A673 (cell line): ENCODE results near the gene NEDD8. TPM values are rescaled to one million over a fixed set of nuclear protein-coding genes. Genes with fewer than 3 reads are reported as not detected.

Experiments used
- BruUV-seq: library from RNA; stranded (reverse); fragments of 400-500 nt; replicated peaks from 2 replicates; lab custom pipeline; 2021; lab: Mats Ljungman, UMichigan
- CTCF ChIA-PET: fragments of 300-600 bp; sonication (Branson Sonifier 250); formaldehyde crosslinking; loops from one replicate; lab custom pipeline; 2022; ENCODE audit warnings: antibody characterized with exemption; lab: Charles Lee
- POLR2A ChIA-PET: fragments of 300-600 bp; sonication (Branson Sonifier 250); formaldehyde crosslinking; loops from one replicate; lab custom pipeline; 2022; ENCODE audit warnings: antibody characterized with exemption; ENCODE audit not compliant: low non-redundant PET; lab: Charles Lee
- DNase-seq: peaks from one replicate; pipeline ENCODE4 v3.0.0-alpha.2; 2015; ENCODE audit warnings: low spot score
- H3K27ac ChIP-seq: fragments of 200-600 bp; sonication (generic); 2 replicates; pipeline ENCODE4 v1.5.1; 2016; ENCODE audit warnings: mixed run types, low read depth, mild to moderate bottlenecking, mixed read lengths, antibody characterized with exemption, low read length; ENCODE audit not compliant: poor library complexity, severe bottlenecking
- H3K27me3 ChIP-seq: fragments of 200-600 bp; sonication (generic); replicated peaks from 2 replicates; pipeline ENCODE4 v1.6.1; 2017; ENCODE audit warnings: mixed run types, low read depth, mild to moderate bottlenecking, mixed read lengths, antibody characterized with exemption, low read length; ENCODE audit not compliant: insufficient read depth, poor library complexity
- H3K36me3 ChIP-seq: fragments of 200-600 bp; sonication (generic); 2 replicates; pipeline ENCODE4 v1.6.1; 2016; ENCODE audit warnings: mixed run types, mild to moderate bottlenecking, mixed read lengths, antibody characterized with exemption, low read length; ENCODE audit not compliant: insufficient read depth, poor library complexity, severe bottlenecking
- H3K4me1 ChIP-seq: fragments of 200-600 bp; sonication (generic); 2 replicates; pipeline ENCODE4 v1.6.1; 2017; ENCODE audit warnings: mixed run types, mild to moderate bottlenecking, mixed read lengths, antibody characterized with exemption, low read length; ENCODE audit not compliant: insufficient read depth, poor library complexity, severe bottlenecking
- H3K4me3 ChIP-seq: fragments of 200-600 bp; sonication (generic); 2 replicates; pipeline ENCODE4 v1.5.1; 2016; ENCODE audit warnings: low read depth, mixed run types, mild to moderate bottlenecking, mixed read lengths, low read length; ENCODE audit not compliant: poor library complexity, severe bottlenecking
- H3K9me3 ChIP-seq: fragments of 200-600 bp; sonication (generic); 2 replicates; pipeline ENCODE4 v1.6.1; 2016; ENCODE audit warnings: mixed run types, low read depth, mild to moderate bottlenecking, mixed read lengths, antibody characterized with exemption, low read length; ENCODE audit not compliant: poor library complexity, severe bottlenecking
- CTCF ChIP-seq: fragments of 300-800, 200-600 bp; sonication (generic); conservative IDR thresholded peaks from 2 replicates; pipeline ENCODE4 v1.5.1; 2017; ENCODE audit warnings: low read depth, mild to moderate bottlenecking, antibody characterized with exemption, low read length, moderate library complexity, mixed read lengths
- EZH2 ChIP-seq: fragments of 200-600 bp; sonication (generic); IDR thresholded peaks from 2 replicates; pipeline ENCODE4 v1.6.1; 2017; ENCODE audit warnings: borderline replicate concordance, low read depth, mild to moderate bottlenecking, mixed read lengths, antibody characterized with exemption, low read length; ENCODE audit not compliant: poor library complexity, severe bottlenecking
- intact Hi-C: fragments of 100-400 bp; cut with micrococcal nuclease; formaldehyde crosslinking; loops from one replicate; pipeline ENCODE4 v1.10.0; 2022; ENCODE audit not compliant: unreplicated experiment
- total RNA-seq: library from RNA; stranded (reverse); gene quantifications from 2 replicates; pipeline ENCODE4 v1.2.3, GENCODE V29; 2021

The NEDD8 gene
- total RNA-seq, 1 experiment from 2014 or later = 266 TPM

DNA sequence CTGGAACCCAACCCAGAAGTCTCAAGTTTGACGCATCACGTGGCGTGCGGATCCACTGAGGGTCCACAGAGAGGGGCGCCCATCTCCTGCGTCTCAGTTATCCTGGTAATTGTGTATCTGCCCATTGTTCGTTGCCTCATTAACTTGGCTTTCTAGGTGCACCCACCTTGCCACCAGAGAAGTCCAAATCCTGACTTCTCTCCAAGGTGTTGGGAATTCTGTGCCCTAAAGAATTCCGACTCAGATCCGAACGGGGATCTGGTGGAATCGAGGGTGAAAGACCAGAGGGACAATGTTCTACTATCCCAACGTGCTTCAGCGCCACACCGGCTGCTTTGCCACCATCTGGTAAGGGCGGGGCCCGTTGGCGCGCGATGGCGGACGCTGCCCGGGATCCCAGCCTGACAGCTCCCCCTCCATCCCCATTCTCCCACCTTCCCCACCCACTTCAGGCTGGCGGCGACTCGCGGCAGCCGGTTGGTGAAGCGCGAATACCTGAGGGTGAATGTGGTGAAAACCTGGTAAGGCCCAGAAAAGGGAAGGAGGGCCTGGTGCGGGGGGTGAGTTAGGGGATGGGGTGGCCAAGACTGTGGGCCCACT is 59.8 kb downstream of the NEDD8 start:
- TF ChIP-seq CTCF (no peak), EZH2 (no peak)
- Histone ChIP-seq H3K9me3 (no peaks in the 10 kb centered on the region), H3K27ac (no peak overlapping the region), H3K4me1 (no peaks in the 10 kb centered on the region), H3K27me3 (no peaks in the 10 kb centered on the region), H3K4me3 (no peak overlapping the region), H3K36me3 (no peaks in the 10 kb centered on the region)
- BruUV-seq = no TSS peak
- intact Hi-C loops = no loop called here
- ChIA-PET POLR2A (interaction anchor here (0.6 kb wide), 2 partner anchors 98 to 1149 kb away, joined by 4 read pairs; no protein-coding TSS in a partner anchor), CTCF (no interaction called here)
- no peak for DNase-seq

DNA sequence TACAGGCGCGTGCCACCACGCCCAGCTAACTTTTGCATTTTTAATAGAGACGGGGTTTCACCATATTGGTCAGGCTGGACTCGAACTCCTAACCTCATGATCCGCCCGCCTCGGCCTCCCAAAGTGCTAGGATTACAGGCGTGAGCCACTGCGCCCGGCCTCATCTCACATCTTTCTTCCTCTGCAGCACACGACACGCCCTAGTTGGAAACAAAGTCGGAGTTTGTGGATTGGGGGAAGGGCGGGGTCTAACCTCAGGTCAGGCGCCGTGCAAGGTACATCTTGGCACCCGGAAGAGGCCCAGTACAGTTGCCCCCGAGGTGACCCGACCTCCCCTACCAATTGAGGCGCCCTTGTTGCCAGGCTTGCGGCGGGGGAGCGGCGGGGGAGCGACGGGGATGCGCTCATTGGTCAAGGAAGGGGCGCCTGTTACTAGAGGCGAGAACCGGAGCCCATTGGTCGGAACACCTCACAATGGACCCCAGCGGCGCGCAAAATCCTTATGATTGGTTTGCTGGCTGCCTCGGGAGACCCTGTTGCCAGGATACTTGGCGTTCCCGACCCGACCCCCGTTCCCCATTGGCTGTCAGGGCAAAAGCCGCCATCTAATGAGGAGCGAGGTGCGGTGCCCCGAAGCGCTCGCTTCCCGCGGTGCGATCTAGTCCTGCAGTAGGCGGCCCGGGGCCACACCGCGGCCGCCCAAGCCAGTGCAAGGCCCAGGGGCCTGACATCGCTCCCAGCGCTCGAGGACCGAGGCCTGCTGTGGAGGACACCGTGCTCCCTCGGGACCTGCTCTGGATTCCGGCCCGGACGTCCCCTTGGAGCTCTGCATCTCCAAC is 60.5 kb downstream of the NEDD8 start, which contains the start of gene REC8:
TSS of gene REC8 (plus strand) at position 659 of the 839 bp plus-strand sequence. CDS start 473 bp downstream, outside the sequence.
- Histone ChIP-seq H3K4me1 (no peaks in the 10 kb centered on the region), H3K27me3 (no peaks in the 10 kb centered on the region), H3K9me3 (no peaks in the 10 kb centered on the region), H3K4me3 (no peak within 1 kb of the TSS), H3K27ac (no peak within 1 kb of the TSS), H3K36me3 (no peaks in the 10 kb centered on the region)
- no TSS peak for BruUV-seq
- TF ChIP-seq EZH2 = no peak
- TF ChIP-seq CTCF = no peak
- DNase-seq = no peak
- intact Hi-C loops = no loop called here
- CTCF ChIA-PET = no interaction called here
- POLR2A ChIA-PET = no interaction called here

GRCh38 chr14:24167469-24168114 is 64.6 kb downstream of the NEDD8 start:
- no peak for TF ChIP-seq CTCF
- no peak for TF ChIP-seq EZH2
- no TSS peak for BruUV-seq
- H3K36me3 ChIP-seq = peaks cover 11% of the 10 kb centered on the region
- CTCF ChIA-PET = no interaction called here
- POLR2A ChIA-PET = no interaction called here
- no peak overlapping the region for H3K4me3 ChIP-seq
- H3K27ac ChIP-seq = peak overlapping the region; percentile 37
- no peaks in the 10 kb centered on the region for H3K4me1 ChIP-seq
- DNase-seq = no peak
- H3K9me3 ChIP-seq = no peaks in the 10 kb centered on the region
- intact Hi-C loops = no loop called here
- no peaks in the 10 kb centered on the region for H3K27me3 ChIP-seq
